SIG-M5 treated with dmso at 0.1 percent for 504 hours (cell line): ENCODE data around the gene MRGPRG.

Source experiments
- DNase-seq: peaks from one replicate; lab custom pipeline; 2025; ENCODE audit not compliant: unreplicated experiment; lab: John Stamatoyannopoulos, UW

Gene MRGPRG

DNA sequence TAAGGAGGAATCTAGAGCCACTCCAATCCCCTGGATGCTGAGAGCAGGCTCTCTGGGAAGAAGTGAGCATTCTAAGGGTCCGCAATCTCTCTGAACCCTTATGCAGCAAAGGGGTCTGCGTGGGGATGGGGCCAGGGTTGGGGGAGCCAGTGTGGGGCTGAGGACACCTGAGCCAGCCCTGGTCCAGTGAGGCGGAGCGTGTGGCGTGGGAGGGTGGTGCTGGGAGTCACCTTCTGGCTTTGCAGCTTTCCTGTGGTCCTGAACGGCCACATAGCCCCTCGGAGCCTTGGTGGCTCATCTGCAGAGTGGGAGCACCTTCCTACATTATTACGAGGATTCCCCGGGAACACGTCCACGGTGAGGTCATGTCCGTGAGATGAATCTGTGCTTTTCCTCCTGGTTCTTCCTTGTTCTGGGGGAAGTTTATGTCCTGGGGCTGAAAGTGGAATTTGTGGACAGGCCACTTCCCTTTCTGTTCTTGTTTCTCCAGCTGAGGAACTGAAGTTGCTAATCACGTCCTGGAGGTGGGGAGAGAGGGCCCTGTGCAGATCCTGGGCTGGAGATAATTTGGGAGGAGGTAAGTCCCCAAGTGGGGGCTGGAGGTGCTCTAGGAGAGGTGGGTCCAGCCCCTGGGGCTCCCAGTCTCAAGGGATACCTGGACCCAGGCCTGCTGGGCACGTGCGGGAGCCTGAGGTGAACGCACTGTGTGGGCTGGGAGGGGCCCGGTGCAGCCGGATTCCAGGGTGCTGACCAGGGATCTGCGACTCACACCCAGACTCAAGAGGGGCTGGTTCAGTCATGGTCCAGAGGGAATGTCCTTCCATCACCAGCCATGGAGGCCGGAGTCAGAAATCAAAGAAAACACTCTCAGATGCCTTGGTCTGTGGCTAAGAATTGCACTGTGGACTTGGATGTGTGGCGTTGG is 7.5 kb upstream of the MRGPRG start:
- no peak for DNase-seq

DNA sequence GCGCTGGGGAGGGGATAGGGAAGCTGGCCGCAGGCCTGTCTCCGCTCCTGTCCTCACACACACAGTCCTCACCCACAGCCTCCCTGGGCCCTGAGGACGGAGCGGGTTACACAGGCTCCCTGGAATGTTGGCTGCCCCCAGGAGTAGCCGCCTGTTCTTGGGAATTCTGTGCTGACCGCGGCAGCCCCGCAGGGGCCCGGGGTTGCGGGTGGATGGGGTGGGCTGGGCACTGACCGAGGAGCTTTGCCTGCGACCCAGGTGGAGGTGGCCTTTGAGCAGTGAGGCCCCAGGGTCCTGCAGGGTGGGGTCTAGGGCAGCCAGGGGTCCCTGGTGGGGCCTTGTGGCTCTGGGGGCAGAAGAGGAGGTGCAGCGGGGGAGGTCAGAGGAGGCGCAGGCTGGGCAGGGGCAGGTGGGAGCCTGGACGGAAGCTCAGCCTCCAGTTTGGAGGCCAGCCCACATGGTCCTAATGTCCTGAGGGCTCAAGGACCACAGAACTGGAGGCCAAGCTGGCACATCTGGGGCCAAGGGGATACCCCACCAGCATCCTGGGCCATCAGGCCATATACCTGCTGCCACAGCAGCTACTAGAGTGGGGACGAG is 6.6 kb upstream of the MRGPRG start:
- no peak for DNase-seq

DNA sequence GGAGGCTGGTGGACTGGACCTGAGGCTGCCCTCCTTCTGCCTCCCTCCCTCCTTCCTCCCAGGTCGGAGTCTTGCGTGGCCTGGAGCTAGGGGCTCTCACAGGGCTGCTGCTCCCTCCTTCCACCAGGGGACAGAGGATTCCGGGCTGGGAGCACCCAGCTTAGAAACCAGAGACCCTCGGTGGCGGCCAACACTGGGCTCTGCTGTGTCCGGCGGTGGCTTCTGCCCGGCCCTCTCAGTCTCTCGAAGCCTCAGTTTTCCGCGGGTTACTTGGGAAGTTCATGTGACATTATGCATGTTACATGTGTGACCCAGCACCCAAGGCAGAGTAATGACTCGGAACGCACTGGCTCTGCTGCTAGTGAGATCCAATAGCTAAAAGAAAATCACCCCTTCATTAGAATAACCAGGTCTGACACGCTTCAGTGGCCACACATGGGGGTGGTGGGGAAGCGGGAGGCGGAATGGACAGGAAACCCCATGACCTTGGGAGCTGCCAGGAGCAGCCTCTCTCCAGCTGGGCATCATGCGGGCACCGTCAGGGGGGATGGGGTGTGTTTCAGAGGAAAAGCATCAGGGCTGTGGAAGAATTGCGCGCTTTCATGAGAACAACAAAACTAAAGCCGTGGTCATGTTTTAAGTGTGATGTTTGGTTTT is 5.9 kb upstream of the MRGPRG start:
- no peak for DNase-seq

DNA sequence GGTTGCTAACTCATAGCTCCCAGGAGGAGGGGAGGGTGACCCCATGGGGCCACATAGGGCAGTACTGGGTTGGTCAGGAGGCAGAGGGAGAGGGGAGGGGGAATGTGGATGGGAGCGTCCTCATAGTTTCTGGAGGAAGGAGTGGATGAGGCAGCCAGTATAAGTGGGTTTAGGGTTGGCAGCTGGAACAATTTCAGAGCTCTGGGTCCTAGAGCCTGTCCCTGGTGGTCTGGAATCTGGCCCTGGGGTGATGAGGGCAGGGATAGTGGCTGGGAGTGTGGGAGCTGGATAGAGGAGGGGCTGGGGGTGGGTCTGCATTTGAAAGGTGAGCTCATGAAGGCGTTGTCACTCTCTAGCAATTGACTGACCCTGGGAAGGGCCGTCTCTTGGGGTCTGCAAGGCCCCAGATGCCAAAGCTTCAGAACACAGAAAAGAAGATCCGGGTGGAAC is 5.3 kb upstream of the MRGPRG start:
- DNase-seq = no peak

DNA sequence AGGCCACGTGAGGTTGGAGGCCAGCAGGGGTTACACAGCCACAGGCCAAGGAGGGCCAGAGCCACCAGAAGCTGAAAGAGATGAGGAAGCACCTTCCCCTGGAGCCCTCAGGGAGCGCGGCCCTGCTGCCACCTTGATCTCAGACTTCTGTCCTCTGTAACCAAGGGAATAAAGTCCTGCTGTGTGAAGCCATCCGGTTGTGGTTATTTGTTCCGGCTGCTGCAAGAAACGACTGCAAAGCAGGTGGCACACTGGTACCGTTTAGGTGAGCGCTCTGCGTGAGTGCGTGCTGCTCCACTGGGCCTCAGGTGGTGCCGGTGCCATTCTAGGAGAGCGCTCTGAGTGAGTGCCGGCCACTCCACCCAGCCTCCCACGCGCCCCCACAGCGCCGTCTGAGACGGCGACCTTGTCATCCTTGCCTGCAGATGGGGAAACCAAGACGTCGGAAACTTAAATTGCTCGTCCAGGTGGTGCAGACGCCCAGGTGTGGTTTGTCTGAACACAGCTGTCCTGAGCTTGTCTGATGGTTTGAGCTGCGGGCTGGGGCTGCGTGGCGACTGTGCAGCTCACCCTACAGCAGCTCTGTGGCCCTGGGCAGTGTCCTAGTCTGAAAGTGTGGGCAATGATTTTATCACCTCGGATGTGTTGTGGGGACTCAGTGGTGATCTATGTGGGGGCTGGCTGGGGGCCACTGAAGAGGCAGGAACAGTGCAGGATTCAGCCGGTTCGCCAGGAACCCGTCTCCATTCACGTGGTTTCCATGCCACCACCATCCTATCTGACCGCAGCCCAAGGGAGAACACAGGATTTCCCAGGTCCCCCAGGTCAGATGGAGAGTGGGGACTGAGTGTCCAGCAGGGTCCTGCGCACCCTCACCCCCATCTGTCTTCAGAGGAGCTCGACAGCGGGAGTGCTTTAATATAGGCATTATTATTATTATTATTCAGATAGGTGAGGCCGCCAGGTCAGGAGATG is 4.6 kb upstream of the MRGPRG start:
- DNase-seq = no peak

DNA sequence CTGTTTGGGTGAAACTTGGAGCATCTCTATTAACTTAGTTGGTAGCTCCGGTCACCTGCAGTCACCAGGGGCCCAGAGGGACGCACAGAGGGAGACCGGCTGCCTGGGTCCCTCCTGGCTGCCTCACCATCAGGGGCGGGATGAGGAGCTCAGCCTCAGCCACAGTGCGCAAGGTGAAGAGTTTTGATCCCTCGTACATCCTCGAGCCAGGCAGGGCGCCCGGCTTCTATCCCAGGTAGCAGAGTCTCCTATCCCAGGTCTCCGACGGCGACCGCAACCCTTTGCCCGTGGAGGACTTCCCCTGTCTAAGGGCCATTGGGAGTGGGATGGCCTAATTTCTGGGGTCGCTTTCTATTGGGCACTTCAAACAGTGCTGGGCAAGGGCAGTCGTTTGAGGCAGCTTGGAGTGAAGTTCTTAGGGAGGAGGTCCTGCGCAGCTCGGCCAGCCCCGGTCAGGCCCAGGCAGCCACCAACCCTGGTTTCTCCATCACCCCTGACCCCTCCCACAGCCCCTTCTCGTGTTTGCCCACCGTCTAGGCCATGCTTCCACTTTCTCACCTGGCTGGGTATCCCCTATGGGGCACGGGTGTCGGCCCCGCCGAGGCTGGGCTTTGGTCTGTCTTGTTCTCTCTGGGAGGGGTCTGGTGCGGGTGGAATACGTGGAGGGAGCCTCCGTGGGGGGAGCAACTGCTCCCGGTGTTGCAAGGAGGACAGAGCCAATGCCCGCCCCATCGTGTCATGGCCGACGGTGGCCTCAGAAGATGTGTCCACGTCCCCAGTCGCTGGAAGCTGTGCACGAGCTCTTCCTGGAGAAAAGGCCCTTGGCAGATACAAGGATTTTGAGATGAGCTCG is 3.6 kb upstream of the MRGPRG start:
- no peak for DNase-seq

DNA sequence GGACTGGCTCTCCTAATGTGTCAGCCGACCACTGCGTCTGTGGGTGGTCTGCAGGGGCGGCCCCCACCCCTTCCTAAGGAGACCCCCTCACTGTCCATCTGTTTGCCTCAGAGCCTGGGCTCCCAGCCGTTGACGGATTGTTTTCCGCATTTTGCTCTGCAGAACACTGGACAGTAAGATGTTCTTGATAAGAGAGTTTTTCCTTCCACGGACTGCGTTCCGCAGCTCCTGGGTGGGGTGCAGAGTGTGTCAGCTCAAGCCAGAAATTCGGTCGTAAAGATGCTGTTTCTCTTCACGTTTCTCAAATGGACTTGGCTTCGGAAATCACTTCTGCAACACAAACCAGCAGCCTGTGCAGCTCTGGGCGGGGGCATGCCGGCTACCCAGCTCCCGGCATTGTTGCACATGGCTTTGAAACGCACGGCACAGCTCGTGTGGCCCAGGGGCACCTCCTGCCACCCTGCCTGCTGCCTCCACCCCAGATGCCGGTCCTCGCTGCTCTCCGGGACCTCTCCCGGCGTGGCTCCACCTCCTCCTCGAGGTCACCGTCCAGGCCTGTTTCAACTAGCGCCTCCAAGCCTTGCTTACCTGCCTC is 2.9 kb upstream of the MRGPRG start:
- no peak for DNase-seq

DNA sequence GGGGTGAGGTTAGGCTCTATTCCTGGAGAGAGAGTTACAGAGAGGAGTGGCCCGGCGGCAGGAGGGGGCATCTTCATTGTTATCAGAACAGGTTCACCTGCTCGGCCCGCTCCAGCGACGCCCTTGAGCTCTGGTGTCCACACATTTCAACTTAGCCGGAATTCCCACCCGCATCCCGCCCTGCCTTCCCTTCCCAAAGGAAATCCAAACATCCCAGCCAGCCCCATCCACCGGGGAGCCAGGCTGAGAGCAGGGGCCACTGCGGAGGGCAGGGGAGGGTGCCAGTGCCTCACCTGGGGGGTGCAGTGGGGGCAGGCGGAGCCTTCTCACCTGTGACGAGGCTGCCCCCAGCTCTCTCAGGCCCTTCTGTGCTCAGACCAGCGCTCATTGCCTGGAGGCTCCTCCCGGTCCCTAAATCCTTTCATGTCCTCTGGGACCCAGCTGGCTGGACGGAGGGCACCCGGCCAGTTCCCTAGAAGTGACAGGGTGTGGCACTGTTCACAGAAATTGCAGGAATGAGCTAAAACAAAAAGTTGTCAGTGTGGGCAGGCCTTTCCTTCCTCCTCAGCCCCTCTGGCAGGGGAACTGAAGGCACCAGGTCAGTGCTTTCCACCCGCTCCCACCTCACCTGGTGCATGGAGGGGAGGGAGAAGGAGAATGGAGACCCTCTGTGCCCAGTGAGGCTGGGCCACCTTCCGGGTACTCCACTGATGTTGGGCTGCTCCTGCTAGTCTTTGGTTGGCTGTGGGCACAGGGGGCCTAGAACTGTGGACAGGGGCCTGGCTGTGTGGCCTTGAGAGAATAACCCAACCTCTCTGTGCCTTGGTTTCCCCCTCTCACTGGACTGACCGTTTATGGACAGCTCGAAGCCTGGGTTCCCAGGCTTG is 2.2 kb upstream of the MRGPRG start:
- DNase-seq = no peak

DNA sequence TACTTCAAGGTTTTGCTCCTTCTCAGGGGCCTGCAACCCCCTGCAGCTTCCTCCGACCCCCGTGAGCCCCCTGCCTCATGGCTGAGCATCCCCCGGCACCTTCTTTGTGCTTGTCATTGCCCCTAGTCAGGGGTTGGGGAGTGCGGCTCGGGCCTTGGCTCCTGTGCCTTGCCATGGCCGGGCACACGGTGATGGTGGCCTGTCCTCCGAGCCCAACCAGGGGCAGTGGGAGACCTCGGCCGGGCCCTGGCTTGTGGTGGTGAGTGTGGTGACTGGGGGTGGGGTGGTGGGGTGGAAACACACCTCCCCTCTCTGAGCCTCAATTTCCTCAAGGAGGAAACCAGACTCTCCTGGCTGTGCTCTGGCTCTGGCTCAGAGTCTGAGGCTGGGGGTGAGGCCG is 1.5 kb upstream of the MRGPRG start:
- DNase-seq = no peak

DNA sequence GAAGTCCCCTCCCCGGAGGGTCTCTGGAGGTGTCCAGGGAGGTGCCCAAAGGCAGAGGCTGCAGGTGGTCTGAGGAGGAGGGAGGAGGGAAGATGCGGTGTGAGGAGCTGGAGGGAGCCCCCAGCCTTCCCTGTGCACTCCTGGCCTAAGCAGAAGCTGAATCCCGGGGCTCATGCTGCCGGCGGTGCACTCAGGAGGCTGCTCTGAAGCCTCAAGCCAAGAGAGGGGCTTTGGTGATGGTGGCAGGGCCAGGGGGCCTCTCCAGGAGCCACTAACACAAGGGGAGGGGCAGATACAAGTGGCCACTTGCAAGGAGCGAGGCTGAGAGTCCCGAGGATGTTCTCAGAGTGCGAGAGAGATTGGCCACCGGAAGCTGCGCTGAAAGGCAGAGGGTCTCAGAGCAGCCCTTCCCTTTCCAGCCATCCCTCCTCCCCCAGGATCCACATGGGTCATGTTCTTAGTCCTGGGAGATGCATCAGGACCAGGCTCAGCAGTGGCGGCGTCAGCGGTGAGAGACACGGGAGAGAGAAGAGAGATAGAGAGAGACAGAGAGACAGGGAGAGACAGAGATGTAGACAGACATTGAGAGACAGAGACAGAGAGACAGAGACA is 774 bp upstream of the MRGPRG start:
- DNase-seq = no peak

DNA sequence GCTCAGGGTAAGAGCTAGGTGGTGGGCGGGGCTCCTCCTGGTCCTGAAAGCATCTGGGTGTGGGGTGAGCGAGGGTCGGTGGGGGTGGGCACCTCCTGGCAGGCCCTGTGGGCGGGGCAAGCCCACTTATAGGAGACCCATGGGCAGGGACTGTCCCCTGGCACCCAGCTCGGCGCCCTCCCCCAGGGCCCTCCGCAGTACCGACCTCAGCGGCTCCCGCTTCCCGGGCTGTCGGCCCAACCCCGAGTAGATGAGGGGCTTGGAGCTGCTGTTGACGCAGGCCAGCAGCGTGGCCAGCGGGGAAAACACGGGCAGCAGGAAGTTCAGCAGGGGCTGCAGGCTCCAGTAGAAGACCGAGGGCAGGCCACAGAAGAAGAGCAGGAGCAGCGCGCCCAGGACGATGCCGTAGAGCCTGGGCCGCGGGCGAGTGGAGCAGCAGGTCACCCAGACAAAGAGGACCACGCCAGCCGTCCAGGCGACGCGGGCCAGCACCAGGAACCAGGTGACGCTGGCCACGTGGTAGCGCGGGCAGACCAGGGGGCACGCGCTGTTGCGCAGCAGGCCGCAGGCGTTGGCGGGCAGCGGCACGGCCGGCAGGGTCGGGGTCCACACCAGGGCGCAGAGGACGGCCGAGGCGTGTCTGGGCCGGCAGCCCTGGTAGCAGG is 663 bp downstream of the MRGPRG start:
- DNase-seq = no peak

DNA sequence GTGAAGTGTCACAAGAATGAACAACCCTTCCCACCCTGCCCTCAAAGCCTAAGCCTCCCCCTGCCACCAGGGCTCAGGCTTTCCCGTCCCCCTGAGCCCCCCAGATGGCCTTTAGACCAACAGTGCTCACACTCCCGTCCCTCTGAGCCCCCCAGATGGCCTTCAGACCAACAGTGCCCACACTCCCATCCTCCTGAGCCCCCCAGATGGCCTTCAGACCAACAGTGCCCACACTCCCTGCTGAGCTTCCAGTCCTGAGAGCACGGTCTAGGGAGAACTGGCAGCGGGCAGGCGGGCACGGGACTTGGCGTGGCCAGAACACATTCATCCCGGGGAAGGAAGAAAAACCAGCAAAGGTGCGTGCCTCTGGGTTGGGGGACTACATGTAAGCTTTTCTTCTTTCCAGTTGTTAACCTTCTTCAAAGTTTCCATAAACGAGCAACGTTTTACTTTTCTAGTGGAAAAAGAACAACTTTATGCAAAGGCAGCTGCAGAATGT is 2.5 kb downstream of the MRGPRG start:
- no peak for DNase-seq

DNA sequence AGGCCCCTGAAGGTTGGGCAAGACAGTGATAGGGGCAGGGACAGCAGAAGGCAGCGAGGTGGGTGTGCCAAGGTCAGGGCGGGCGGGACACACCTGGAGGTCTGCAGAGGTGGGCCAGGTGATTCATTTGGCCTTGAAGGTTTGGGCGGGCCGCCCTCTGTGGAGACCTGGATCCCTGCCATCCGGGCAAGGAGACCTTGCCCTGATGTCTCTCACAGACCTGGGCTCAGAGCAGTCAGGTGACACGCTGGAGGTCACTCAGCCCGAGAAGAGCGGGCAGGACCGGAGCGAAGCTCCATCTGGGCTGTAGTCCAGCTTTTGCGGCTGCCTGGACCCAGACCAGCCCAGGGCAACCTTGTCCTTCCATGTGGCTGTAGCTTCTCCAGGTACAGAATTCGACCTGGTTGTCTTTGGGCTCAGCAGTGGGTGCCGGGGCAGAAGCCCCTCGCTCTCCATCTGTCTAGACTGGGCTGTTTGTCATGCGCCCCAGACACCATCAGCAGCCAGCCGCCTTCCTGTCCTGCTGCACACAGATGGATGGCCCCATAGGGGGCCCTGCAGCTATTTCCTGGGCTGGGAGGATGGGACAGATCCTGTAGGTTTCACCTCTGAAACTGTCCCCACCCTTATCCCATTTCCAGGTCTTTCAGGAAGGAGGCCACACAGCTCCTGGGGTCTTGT is 3.1 kb downstream of the MRGPRG start:
- no peak for DNase-seq

DNA sequence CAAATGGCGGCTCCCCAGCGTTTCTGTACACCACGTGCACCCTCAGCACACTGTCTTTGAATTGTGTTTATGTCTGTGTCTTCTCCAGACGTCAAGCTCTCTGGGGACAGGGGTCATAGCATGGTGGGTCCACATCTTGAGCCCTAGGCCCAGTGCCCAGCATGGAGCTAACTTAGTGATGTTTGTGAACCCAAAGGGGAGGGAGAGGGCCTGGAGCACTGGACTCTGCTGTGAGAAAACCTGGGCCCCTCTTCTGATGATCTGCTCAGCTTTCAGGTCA is 4.3 kb downstream of the MRGPRG start:
- DNase-seq = no peak

DNA sequence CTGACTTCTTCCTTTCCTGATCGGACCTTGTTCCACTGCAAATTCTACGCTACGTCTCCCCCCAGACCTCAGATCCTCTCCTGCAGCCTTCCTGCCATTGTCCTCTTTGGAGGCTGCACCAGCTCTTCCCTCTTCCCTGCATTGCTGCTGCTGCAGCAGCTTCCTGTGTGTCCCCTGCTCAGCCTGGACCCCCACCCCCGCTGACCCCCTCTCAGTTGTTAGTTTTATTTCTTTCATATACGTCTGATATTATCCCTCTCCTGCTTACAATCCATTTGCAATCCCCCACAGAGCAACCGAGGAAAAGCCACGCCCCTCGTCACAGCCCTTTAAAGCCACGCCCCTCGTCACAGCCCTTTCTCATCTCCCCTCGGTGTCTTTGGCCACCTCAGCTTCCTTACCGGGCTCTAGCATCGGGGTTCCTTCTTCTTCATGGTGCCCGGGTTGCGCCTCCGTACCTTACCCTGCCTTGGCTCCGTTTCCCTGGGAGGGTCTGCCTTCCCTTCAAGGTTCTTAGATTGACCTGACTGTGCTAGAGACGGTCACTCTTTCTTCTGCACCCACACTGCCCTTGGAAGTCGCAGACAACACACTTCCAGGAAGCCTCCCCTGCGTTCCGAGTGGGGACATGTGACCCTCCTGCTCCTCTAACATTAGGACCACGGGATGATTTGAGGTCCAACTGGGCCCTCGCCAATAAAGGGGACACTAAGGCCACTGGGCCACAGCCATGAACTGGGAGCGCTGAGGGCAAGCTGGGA is 4.8 kb downstream of the MRGPRG start:
- no peak for DNase-seq

DNA sequence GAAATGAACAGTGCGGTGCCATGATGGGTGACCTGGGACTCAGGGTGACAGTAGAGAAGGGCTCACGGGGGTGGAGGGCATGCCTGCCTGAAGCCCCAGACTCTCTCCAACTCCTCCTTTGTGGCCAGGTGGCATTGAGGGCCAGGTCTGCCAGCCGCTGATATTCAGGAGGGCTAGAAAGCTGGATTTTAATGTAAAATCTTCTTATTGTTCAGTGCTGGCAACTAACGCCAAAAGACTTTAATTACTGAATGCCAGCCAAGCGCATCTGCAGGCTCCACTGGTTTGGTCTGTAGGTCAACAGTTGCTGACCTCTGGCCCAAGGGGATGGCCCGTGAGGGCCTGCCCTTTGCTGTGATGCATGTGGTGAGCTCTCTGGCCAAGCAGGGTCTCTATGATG is 10.3 kb downstream of the MRGPRG start:
- DNase-seq = no peak
